Activated CD4-positive, alpha-beta T cell treated with anti-CD3 and anti-CD28 coated beads, Interleukin-2, amount 10 ng/mL, durations not matched to agents 7 days and 5 days (primary cell): ENCODE measurements around the gene MAK. TPM values are rescaled to one million over a fixed set of nuclear protein-coding genes. Genes with fewer than 3 reads are reported as not detected.
A peak's percentile ranks its signal among the peaks of the same experiment; 100 is the strongest.

ENCODE experiments used
- CTCF ChIA-PET: fragments of 350-600 bp; sonication (Branson Sonifier 250); formaldehyde crosslinking; loops from one replicate; lab custom pipeline; 2021; ENCODE audit warnings: antibody characterized with exemption; lab: Charles Lee
- POLR2A ChIA-PET: fragments of 350-600 bp; sonication (Branson Sonifier 250); formaldehyde crosslinking; loops from one replicate; lab custom pipeline; 2021; ENCODE audit warnings: antibody characterized with exemption; lab: Charles Lee
- DNase-seq: peaks from one replicate; pipeline ENCODE4 v3.0.0-alpha.2; 2020
- H3K27ac Mint-ChIP-seq: one replicate; pipeline ENCODE4 v1.8.0; 2021; ENCODE audit warnings: mild to moderate bottlenecking, moderate library complexity, mixed read lengths
- H3K27me3 Mint-ChIP-seq: one replicate; pipeline ENCODE4 v1.8.0; 2021; ENCODE audit warnings: mixed read lengths
- H3K36me3 Mint-ChIP-seq: one replicate; pipeline ENCODE4 v1.8.0; 2021; ENCODE audit warnings: low read depth, mixed read lengths
- H3K4me1 Mint-ChIP-seq: one replicate; pipeline ENCODE4 v1.8.0; 2021; ENCODE audit warnings: mixed read lengths
- H3K4me3 Mint-ChIP-seq: one replicate; pipeline ENCODE4 v1.8.0; 2021; ENCODE audit warnings: mild to moderate bottlenecking, moderate library complexity, mixed read lengths
- H3K9me3 Mint-ChIP-seq: one replicate; pipeline ENCODE4 v1.8.0; 2021; ENCODE audit warnings: mixed read lengths
- total RNA-seq, 2 experiments: library from RNA; stranded (reverse); gene quantifications; one replicate each; pipeline ENCODE4 v1.2.3, GENCODE V29; 2021

MAK gene
- total RNA-seq, 2 experiments from 2014 or later: 0.07 TPM; not detected in 1

GRCh38 chr6:10719296-10719963, 118.9 kb downstream of the MAK start:
- peak overlapping the region; percentile 97 for H3K27ac Mint-ChIP-seq
- DNase-seq: peak; percentile 75
- peaks cover 30% of the 10 kb centered on the region for H3K36me3 Mint-ChIP-seq
- no peaks in the 10 kb centered on the region for H3K27me3 Mint-ChIP-seq
- ChIA-PET CTCF (interaction anchor here (0.8 to 2.4 kb wide), 4 partner anchors 17 to 29 kb away, joined by 3 to 16 read pairs (median 6); partner anchors contain the start of genes C6orf52 and PAK1IP1), POLR2A (no interaction called here)
- peak overlapping the region; percentile 95 for H3K4me3 Mint-ChIP-seq
- H3K9me3 Mint-ChIP-seq: peaks cover 21% of the 10 kb centered on the region
- H3K4me1 Mint-ChIP-seq: peaks cover 59% of the 10 kb centered on the region

GRCh38 chr6:10713962-10714361, 124.4 kb downstream of the MAK start:
- ChIA-PET CTCF (no interaction called here), POLR2A (no interaction called here)
- Mint-ChIP-seq H3K4me1 (peaks cover 24% of the 10 kb centered on the region), H3K4me3 (no peak overlapping the region), H3K9me3 (peaks cover 13% of the 10 kb centered on the region), H3K27ac (peak overlapping the region; percentile 28), H3K36me3 (peaks cover 29% of the 10 kb centered on the region), H3K27me3 (no peaks in the 10 kb centered on the region)
- DNase-seq: no peak

Other genes starting within 250 kb of the MAK start
- 1 to 10 TPM; 1.1 to 1.9 TPM for gene C6orf52, start 143.9 kb downstream of the MAK start, total RNA-seq
- 10 to 100 TPM; 13.4 to 15.1 TPM for gene PAK1IP1, start 143.6 kb downstream of the MAK start, total RNA-seq
- 10 to 100 TPM; 65.6 to 66.6 TPM for gene TMEM14C, start 115.5 kb downstream of the MAK start, total RNA-seq
- 10 to 100 TPM; 78.3 to 83.6 TPM for gene TMEM14B, start 90.7 kb downstream of the MAK start, total RNA-seq
- not detected for gene GCM2, start 43.5 kb upstream of the MAK start, total RNA-seq
- gene SYCP2L, start 48.5 kb upstream of the MAK start, total RNA-seq: under 1 TPM; 0.25 to 0.37 TPM
- not detected for gene ELOVL2, start 205.8 kb upstream of the MAK start, total RNA-seq